Activated CD8-positive, alpha-beta memory T cell treated with anti-CD3 and anti-CD28 coated beads for 4 hours (primary cell): ENCODE data around the gene EBF3.

ENCODE experiments used
- DNase-seq, 2 donors: peaks; one replicate each; pipeline ENCODE4 v3.0.0-alpha.2; 2020; ENCODE audit warnings: low read depth in 2 of 2

Gene EBF3

GRCh38 chr10:129963641-129964501 lies at the start of gene EBF3:
Gene EBF3 (minus strand): TSS chr10:129964274. CDS start chr10:129963768, 506 bp downstream.
- DNase-seq = no peak

- DNase-seq = no peak
Observed at GRCh38 chr10:130013335-130014262, 49.5 kb upstream of the EBF3 start.

GRCh38 chr10:130012129-130012528 lies 48.1 kb upstream of the EBF3 start:
- no peak for DNase-seq

- no peak for DNase-seq
Observed at GRCh38 chr10:130010653-130011052, 46.6 kb upstream of the EBF3 start.

GRCh38 chr10:130009228-130009627 lies 45.2 kb upstream of the EBF3 start:
- no peak for DNase-seq

- no peak for DNase-seq
Observed at GRCh38 chr10:130003787-130004613, 39.9 kb upstream of the EBF3 start.

GRCh38 chr10:130003166-130003565 lies 39.1 kb upstream of the EBF3 start:
- no peak for DNase-seq

- DNase-seq = no peak
Observed at GRCh38 chr10:130002606-130003005, 38.5 kb upstream of the EBF3 start.

GRCh38 chr10:130000918-130001317 lies 36.8 kb upstream of the EBF3 start:
- DNase-seq = no peak

GRCh38 chr10:129999140-129999539 lies 35.1 kb upstream of the EBF3 start:
- DNase-seq = no peak

GRCh38 chr10:129993621-129994020 lies 29.5 kb upstream of the EBF3 start:
- DNase-seq = no peak

GRCh38 chr10:129992356-129992755 lies 28.3 kb upstream of the EBF3 start:
- DNase-seq = no peak

- DNase-seq = no peak
Observed at GRCh38 chr10:129982825-129983224, 18.8 kb upstream of the EBF3 start.

- DNase-seq = no peak
Observed at GRCh38 chr10:129978980-129979379, 14.9 kb upstream of the EBF3 start.

GRCh38 chr10:129978322-129978721 lies 14.2 kb upstream of the EBF3 start:
- no peak for DNase-seq

- DNase-seq = no peak
Observed at GRCh38 chr10:129977794-129978193, 13.7 kb upstream of the EBF3 start.

- no peak for DNase-seq
Observed at GRCh38 chr10:129973674-129974059, 9.6 kb upstream of the EBF3 start.

- no peak for DNase-seq
Observed at GRCh38 chr10:129972966-129973673, 9.0 kb upstream of the EBF3 start.

GRCh38 chr10:129972145-129972965 lies 8.3 kb upstream of the EBF3 start:
- DNase-seq = no peak
